Caco-2 (cell line): ENCODE data around the gene KRTAP12-3. TPM values are rescaled to one million over a fixed set of nuclear protein-coding genes. Genes with fewer than 3 reads are reported as not detected.

Experiments used
- BruUV-seq: library from RNA; stranded (reverse); fragments of 400-500 nt; replicated peaks from 2 replicates; lab custom pipeline; 2021; lab: Mats Ljungman, UMichigan
- CTCF ChIA-PET: fragments of 300-600 bp; sonication (Branson Sonifier 250); formaldehyde crosslinking; loops from one replicate; lab custom pipeline; 2022; ENCODE audit warnings: antibody characterized with exemption; lab: Charles Lee
- POLR2A ChIA-PET: fragments of 300-600 bp; sonication (Branson Sonifier 250); formaldehyde crosslinking; loops from one replicate; lab custom pipeline; 2022; ENCODE audit warnings: antibody characterized with exemption; lab: Charles Lee
- DNase-seq, 2 experiments: peaks; one replicate each; pipeline versions ENCODE4 v3.0.0 to v3.0.0-alpha.2; 2020 to 2022
- H3K27me3 ChIP-seq: replicated peaks from 2 replicates; pipeline ENCODE4 v1.6.0; 2011; ENCODE audit warnings: low read length; ENCODE audit not compliant: control insufficient read depth, insufficient read depth
- H3K36me3 ChIP-seq: 2 replicates; pipeline ENCODE4 v1.5.1; 2011; ENCODE audit warnings: low read length; ENCODE audit not compliant: control insufficient read depth, insufficient read depth
- H3K4me1 ChIP-seq: fragments of 250-450 bp; sonication (Bioruptor Pico); 2 replicates; pipeline ENCODE4 v1.5.1; 2020; ENCODE audit warnings: mild to moderate bottlenecking
- H3K4me3 ChIP-seq: 2 replicates; pipeline ENCODE4 v1.5.1; 2011; ENCODE audit warnings: low read depth, mild to moderate bottlenecking, control low read depth, low read length
- H3K9me3 ChIP-seq: fragments of 250-450 bp; sonication (Bioruptor Pico); 2 replicates; pipeline ENCODE4 v1.5.1; 2020; ENCODE audit warnings: mild to moderate bottlenecking, moderate library complexity
- H3K27ac Mint-ChIP-seq: one replicate; pipeline ENCODE4 v1.8.0; 2022; ENCODE audit warnings: mixed read lengths; ENCODE audit not compliant: unreplicated experiment
- H3K27me3 Mint-ChIP-seq: one replicate; pipeline ENCODE4 v1.8.0; 2022; ENCODE audit warnings: mixed read lengths; ENCODE audit not compliant: insufficient read depth, unreplicated experiment
- H3K36me3 Mint-ChIP-seq: one replicate; pipeline ENCODE4 v1.8.0; 2022; ENCODE audit warnings: mild to moderate bottlenecking, mixed read lengths; ENCODE audit not compliant: insufficient read depth, unreplicated experiment
- H3K4me1 Mint-ChIP-seq: one replicate; pipeline ENCODE4 v1.8.0; 2022; ENCODE audit warnings: low read depth, mixed read lengths; ENCODE audit not compliant: unreplicated experiment
- H3K4me3 Mint-ChIP-seq: one replicate; pipeline ENCODE4 v1.8.0; 2022; ENCODE audit warnings: mild to moderate bottlenecking, moderate library complexity, mixed read lengths; ENCODE audit not compliant: unreplicated experiment
- H3K9me3 Mint-ChIP-seq: one replicate; pipeline ENCODE4 v1.8.0; 2022; ENCODE audit warnings: mixed read lengths; ENCODE audit not compliant: unreplicated experiment
- intact Hi-C: fragments of 100-400 bp; cut with micrococcal nuclease; formaldehyde crosslinking; loops from one replicate; pipeline ENCODE4 v1.10.0; 2022; ENCODE audit not compliant: unreplicated experiment
- total RNA-seq: library from RNA; stranded (reverse); gene quantifications from 2 replicates; pipeline ENCODE4 v1.2.3, GENCODE V29; 2022
- TF ChIP-seq, protein P1 (sequence below), 2 experiments: fragments of 200-600 bp in 1 of 2; IDR thresholded peaks; 1 replicate in 1 of 2; 2 replicates in 1 of 2; pipeline versions ENCODE4 v1.5.1 to v1.8.0; 2011 to 2022; ENCODE audit warnings: antibody characterized with exemption in 1 of 2, control low read depth in 1 of 2, inconsistent platforms in 1 of 2, low read depth in 1 of 2, low read length in 1 of 2, mild to moderate bottlenecking in 1 of 2, moderate library complexity in 1 of 2; ENCODE audit not compliant: insufficient read depth in 1 of 2, severe bottlenecking in 1 of 2, unreplicated experiment in 1 of 2

The KRTAP12-3 gene
- total RNA-seq, 1 experiment from 2014 or later = not detected

DNA sequence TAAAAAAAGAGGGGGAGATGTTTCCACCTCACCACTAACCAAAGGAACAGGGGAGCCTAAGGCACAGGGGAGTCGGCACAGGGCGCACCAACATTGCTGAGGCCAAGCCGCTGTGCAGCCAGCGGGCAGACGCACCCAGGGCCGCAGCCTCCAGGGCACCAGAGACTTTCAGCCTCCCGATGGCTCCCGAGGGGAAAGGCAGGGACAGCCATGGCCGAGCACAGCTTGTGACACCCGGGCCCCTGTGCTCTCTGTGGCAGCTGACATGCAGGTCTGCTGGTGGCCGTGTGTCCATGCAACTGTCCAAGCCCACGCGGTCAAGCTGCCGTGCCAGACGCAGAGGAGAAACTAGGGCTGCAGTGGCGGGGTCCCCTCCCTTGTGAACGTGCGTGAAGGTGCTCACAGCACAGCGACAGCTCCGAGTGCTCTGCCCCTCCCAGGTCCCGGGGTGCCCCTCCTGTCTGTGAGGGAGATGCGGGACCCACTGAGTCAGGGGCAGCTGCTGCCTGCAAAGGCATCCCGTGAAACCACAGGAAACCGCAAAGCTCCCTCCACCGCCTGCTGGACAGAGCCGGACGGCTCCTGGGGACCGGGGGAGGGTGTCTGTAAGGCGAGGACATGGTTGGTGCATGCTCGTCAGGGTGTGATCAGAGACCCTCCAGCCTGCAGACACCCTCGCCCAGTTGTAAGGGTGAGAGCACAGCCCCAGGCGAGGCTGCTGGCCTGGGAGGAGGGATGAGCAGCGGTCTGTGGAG, 9.0 kb upstream of the KRTAP12-3 start:
- H3K9me3 ChIP-seq = peaks cover 13% of the 10 kb centered on the region
- intact Hi-C loops = no loop called here
- peaks cover 23% of the 10 kb centered on the region for H3K9me3 Mint-ChIP-seq
- CTCF ChIA-PET = interaction anchor here (0.6 kb wide), 1 partner anchor 316 kb away, joined by 3 read pairs; no protein-coding TSS in a partner anchor
- TF ChIP-seq, protein P1, sequence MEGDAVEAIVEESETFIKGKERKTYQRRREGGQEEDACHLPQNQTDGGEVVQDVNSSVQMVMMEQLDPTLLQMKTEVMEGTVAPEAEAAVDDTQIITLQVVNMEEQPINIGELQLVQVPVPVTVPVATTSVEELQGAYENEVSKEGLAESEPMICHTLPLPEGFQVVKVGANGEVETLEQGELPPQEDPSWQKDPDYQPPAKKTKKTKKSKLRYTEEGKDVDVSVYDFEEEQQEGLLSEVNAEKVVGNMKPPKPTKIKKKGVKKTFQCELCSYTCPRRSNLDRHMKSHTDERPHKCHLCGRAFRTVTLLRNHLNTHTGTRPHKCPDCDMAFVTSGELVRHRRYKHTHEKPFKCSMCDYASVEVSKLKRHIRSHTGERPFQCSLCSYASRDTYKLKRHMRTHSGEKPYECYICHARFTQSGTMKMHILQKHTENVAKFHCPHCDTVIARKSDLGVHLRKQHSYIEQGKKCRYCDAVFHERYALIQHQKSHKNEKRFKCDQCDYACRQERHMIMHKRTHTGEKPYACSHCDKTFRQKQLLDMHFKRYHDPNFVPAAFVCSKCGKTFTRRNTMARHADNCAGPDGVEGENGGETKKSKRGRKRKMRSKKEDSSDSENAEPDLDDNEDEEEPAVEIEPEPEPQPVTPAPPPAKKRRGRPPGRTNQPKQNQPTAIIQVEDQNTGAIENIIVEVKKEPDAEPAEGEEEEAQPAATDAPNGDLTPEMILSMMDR (IDR thresholded peaks at IDR 0.05; ENCODE audit: insufficient read depth in 1 of 2, low read depth in 1 of 2, low read length in 1 of 2, severe bottlenecking in 1 of 2, unreplicated experiment in 1 of 2) = no peak
- H3K4me3 Mint-ChIP-seq = no peak overlapping the region
- no peak overlapping the region for H3K4me3 ChIP-seq
- no peaks in the 10 kb centered on the region for H3K4me1 ChIP-seq
- H3K36me3 ChIP-seq = no peaks in the 10 kb centered on the region
- H3K27ac Mint-ChIP-seq = no peak overlapping the region
- no peak for DNase-seq
- H3K27me3 Mint-ChIP-seq = no peaks in the 10 kb centered on the region
- POLR2A ChIA-PET = no interaction called here
- H3K36me3 Mint-ChIP-seq = no peaks in the 10 kb centered on the region
- no TSS peak for BruUV-seq
- H3K4me1 Mint-ChIP-seq = no peaks in the 10 kb centered on the region
- no peaks in the 10 kb centered on the region for H3K27me3 ChIP-seq

DNA sequence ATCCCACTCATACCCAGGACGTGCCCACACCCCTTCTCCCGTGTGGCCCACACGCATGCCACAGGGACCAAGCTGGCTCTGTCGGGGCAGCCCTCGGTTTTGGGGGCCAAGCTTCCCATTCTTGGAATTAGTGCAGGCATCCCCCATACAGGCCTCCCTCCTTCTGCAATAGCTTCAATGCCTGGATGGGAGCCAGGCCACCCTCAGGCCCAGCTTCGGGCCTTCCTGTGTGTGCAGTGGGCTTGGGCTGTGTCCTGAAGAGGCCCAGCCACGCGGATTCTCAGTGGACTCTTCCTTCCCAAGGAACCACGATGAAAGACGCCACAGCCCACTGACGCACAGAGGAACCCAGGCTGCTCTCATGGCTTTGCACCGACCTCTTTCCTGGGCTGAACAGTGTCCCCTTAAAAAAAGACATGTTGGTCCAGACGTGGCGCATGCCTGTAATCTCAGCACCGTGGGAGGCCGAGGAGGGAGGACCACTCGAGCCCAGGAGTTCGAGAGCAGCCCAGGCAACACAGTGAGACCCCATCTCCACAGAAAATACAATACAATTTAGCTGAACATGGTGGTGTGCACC, 8.1 kb upstream of the KRTAP12-3 start:
- DNase-seq = no peak
- no peaks in the 10 kb centered on the region for H3K27me3 ChIP-seq
- peaks cover 15% of the 10 kb centered on the region for H3K9me3 Mint-ChIP-seq
- H3K36me3 ChIP-seq = no peaks in the 10 kb centered on the region
- H3K4me3 Mint-ChIP-seq = no peak overlapping the region
- no peaks in the 10 kb centered on the region for H3K27me3 Mint-ChIP-seq
- TF ChIP-seq, protein P1 (IDR thresholded peaks at IDR 0.05; ENCODE audit: insufficient read depth in 1 of 2, low read depth in 1 of 2, low read length in 1 of 2, severe bottlenecking in 1 of 2, unreplicated experiment in 1 of 2) = no peak
- peaks cover 11% of the 10 kb centered on the region for H3K9me3 ChIP-seq
- H3K36me3 Mint-ChIP-seq = no peaks in the 10 kb centered on the region
- H3K4me3 ChIP-seq = no peak overlapping the region
- ChIA-PET POLR2A (no interaction called here), CTCF (interaction anchor here (0.7 kb wide), 1 partner anchor 27 kb away, joined by 3 read pairs; no protein-coding TSS in a partner anchor)
- no peaks in the 10 kb centered on the region for H3K4me1 ChIP-seq
- no TSS peak for BruUV-seq
- intact Hi-C loops = no loop called here
- H3K27ac Mint-ChIP-seq = no peak overlapping the region
- H3K4me1 Mint-ChIP-seq = no peaks in the 10 kb centered on the region

DNA sequence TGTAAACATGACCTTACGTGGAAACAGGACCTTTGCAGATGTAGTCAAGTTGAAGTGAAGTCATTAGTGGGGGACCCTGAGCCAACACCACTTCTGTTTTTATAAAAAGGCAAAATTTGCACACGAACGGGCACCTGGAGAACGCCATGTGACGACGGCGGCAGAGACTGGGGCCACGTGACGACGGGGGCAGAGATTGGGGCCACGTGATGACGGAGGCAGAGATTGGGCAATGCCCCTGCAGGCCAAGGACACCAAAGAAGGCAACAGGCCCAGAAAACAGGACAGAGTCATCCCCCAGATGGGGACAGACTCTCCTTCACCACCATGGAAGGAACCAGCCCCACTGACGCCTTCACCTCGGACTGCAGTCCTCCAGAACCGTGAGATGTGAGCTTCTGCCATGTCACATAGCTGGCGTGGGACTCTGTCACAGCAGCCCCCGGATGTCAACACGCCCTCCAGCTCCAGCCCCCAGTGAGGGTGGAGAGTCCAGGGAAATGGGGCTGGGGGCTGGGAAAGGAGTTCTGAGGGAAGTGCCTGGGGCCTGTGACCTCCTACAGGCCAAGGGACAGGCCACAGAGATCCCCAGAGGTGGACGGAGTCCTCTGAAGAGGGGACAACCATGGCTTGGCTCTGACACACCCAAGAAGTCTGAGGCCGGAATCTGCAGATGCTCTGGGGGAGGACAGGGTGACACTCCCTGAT, 7.3 kb upstream of the KRTAP12-3 start:
- H3K36me3 ChIP-seq = no peaks in the 10 kb centered on the region
- no TSS peak for BruUV-seq
- TF ChIP-seq, protein P1 (IDR thresholded peaks at IDR 0.05; ENCODE audit: insufficient read depth in 1 of 2, low read depth in 1 of 2, low read length in 1 of 2, severe bottlenecking in 1 of 2, unreplicated experiment in 1 of 2) = no peak
- Mint-ChIP-seq H3K4me1 (no peaks in the 10 kb centered on the region), H3K27me3 (no peaks in the 10 kb centered on the region), H3K9me3 (peaks cover 7% of the 10 kb centered on the region), H3K36me3 (no peaks in the 10 kb centered on the region), H3K27ac (no peak overlapping the region), H3K4me3 (no peak overlapping the region)
- H3K4me3 ChIP-seq = no peak overlapping the region
- no peaks in the 10 kb centered on the region for H3K27me3 ChIP-seq
- ChIA-PET POLR2A (no interaction called here), CTCF (no interaction called here)
- DNase-seq = no peak
- intact Hi-C loops = no loop called here
- H3K4me1 ChIP-seq = no peaks in the 10 kb centered on the region
- peaks cover 3% of the 10 kb centered on the region; the same call in 1 of the 2 replicates for H3K9me3 ChIP-seq
